Endodermal cell (in vitro differentiated cells): ENCODE data around the gene KCNMA1. TPM values are rescaled to one million over a fixed set of nuclear protein-coding genes. Genes with fewer than 3 reads are reported as not detected.

Experiments used
- DNase-seq: peaks from one replicate; pipeline ENCODE4 v3.0.0-alpha.2; 2017
- H3K27ac ChIP-seq: 2 replicates; pipeline ENCODE4 v1.5.1; 2013; ENCODE audit warnings: mild to moderate bottlenecking, low read depth, low read length, moderate library complexity
- H3K27me3 ChIP-seq: 2 replicates; pipeline ENCODE4 v1.6.1; 2013; ENCODE audit warnings: mild to moderate bottlenecking, low read length, moderate library complexity; ENCODE audit not compliant: insufficient read depth, control insufficient read depth, poor library complexity, severe bottlenecking
- H3K36me3 ChIP-seq: 2 replicates; pipeline ENCODE4 v1.7.0; 2013; ENCODE audit warnings: mild to moderate bottlenecking, low read length, moderate library complexity; ENCODE audit not compliant: control insufficient read depth, insufficient read depth
- H3K4me1 ChIP-seq: one replicate; pipeline ENCODE4 v1.7.0; 2013; ENCODE audit warnings: low read length; ENCODE audit not compliant: control insufficient read depth, insufficient read depth
- H3K4me3 ChIP-seq: 2 replicates; pipeline ENCODE4 v1.5.1; 2013; ENCODE audit warnings: mild to moderate bottlenecking, low read length, moderate library complexity
- H3K9ac ChIP-seq: 2 replicates; pipeline ENCODE4 v1.6.1; 2013; ENCODE audit warnings: mild to moderate bottlenecking, low read length, moderate library complexity; ENCODE audit not compliant: poor library complexity, severe bottlenecking; ENCODE audit errors: extremely low read depth
- H3K9me3 ChIP-seq: 2 replicates; pipeline ENCODE4 v1.6.1; 2013; ENCODE audit warnings: mild to moderate bottlenecking, low read length, moderate library complexity; ENCODE audit not compliant: control insufficient read depth
- H3K27ac Mint-ChIP-seq: 2 replicates; pipeline ENCODE4 v1.8.0; 2020; ENCODE audit warnings: mixed read lengths
- H3K27me3 Mint-ChIP-seq: 2 replicates; pipeline ENCODE4 v1.8.0; 2021; ENCODE audit warnings: mild to moderate bottlenecking, mixed read lengths; ENCODE audit not compliant: insufficient read depth
- H3K36me3 Mint-ChIP-seq: 2 replicates; pipeline ENCODE4 v1.8.0; 2020; ENCODE audit warnings: low read depth, mixed read lengths
- H3K4me1 Mint-ChIP-seq: 2 replicates; pipeline ENCODE4 v1.8.0; 2020; ENCODE audit warnings: mixed read lengths
- H3K4me3 Mint-ChIP-seq: 2 replicates; pipeline ENCODE4 v1.8.0; 2020; ENCODE audit warnings: mild to moderate bottlenecking, moderate library complexity, mixed read lengths
- H3K9me3 Mint-ChIP-seq: 2 replicates; pipeline ENCODE4 v1.8.0; 2020; ENCODE audit warnings: mild to moderate bottlenecking, mixed read lengths
- WGBS, 2 experiments: methylation state at CpG; one replicate each; pipeline versions ENCODE4 v1.1.5 to v1.1.7; 2013; ENCODE audit warnings: missing lambda C conversion rate in 2 of 2, mixed read lengths in 1 of 2; ENCODE audit not compliant: insufficient coverage in 1 of 2, insufficient read length in 1 of 2; 5-methylcytosine and 5-hydroxymethylcytosine counted together
- total RNA-seq, 2 donors: library from RNA; stranded (reverse); fragmentation: NEBNext Ultra II Directional in 1 of 2; extraction: Animal tissue kit (Norgen Biotek cat#: 25700) in 1 of 2; gene quantifications; 2 replicates in 1 of 2; 3 replicates in 1 of 2; pipeline ENCODE4 v1.2.1, GENCODE V29; 2021
- TF ChIP-seq, protein P1 (sequence below): fragments of 200-600 bp; sonication (generic); conservative IDR thresholded peaks from 2 replicates; pipeline ENCODE4 v1.5.0; 2021; ENCODE audit warnings: antibody characterized with exemption, mild to moderate bottlenecking

KCNMA1 gene
- total RNA-seq, 2 donors from 2014 or later: 0.55 to 1.3 TPM

DNA sequence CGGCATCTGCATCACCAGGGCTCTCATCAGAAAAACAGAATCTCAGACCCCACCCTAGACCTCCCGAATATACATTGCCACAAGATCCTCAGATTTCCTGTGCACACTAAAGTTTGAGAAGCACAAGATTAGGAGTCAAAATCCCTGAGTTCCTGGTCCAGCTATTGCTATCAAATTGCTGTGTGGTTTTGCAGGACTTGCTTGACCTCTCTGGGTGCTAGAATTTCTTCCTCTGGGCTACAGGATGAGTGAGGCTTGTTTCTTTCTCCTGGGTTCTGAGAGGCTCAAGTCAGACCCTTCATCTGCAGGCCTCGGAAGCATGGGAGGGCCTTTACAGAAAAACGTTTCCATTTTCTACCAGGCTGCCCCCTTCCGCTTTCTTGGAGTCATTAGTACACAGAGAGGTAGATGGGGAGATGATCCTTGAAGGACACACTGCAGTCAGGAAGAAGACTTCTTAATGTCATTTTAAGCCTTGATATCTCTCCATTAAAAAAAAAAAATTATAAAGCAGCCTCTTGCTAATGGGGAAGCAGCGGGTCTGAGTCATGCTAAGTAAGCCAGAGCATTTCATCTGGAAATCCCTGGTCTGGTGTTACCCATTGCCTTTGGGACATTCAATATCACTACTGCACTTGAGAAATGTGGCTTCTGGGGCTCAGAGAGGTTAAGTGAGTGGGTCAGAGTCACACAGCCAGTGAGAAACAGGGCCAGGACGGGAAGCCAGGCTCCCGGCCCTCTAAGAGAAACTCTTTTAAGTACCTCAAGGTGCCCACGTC lies 173.5 kb downstream of the KCNMA1 start:
- DNase-seq: no peak
- H3K36me3 Mint-ChIP-seq: no peaks in the 10 kb centered on the region
- H3K27me3 Mint-ChIP-seq: no peaks in the 10 kb centered on the region
- no peak overlapping the region for H3K27ac ChIP-seq
- no peaks in the 10 kb centered on the region for H3K9me3 Mint-ChIP-seq
- no peaks in the 10 kb centered on the region for H3K27me3 ChIP-seq
- H3K36me3 ChIP-seq: no peaks in the 10 kb centered on the region
- peaks cover 18% of the 10 kb centered on the region for H3K4me1 Mint-ChIP-seq
- no peak overlapping the region for H3K27ac Mint-ChIP-seq
- no peak overlapping the region for H3K9ac ChIP-seq
- 87 to 98% methylated on average over 9 of the region's 9 CpGs for WGBS, 2 experiments
- H3K4me3 Mint-ChIP-seq: no peak overlapping the region
- no peak overlapping the region for H3K4me3 ChIP-seq
- TF ChIP-seq, protein P1, sequence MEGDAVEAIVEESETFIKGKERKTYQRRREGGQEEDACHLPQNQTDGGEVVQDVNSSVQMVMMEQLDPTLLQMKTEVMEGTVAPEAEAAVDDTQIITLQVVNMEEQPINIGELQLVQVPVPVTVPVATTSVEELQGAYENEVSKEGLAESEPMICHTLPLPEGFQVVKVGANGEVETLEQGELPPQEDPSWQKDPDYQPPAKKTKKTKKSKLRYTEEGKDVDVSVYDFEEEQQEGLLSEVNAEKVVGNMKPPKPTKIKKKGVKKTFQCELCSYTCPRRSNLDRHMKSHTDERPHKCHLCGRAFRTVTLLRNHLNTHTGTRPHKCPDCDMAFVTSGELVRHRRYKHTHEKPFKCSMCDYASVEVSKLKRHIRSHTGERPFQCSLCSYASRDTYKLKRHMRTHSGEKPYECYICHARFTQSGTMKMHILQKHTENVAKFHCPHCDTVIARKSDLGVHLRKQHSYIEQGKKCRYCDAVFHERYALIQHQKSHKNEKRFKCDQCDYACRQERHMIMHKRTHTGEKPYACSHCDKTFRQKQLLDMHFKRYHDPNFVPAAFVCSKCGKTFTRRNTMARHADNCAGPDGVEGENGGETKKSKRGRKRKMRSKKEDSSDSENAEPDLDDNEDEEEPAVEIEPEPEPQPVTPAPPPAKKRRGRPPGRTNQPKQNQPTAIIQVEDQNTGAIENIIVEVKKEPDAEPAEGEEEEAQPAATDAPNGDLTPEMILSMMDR: no peak
- peaks cover 6% of the 10 kb centered on the region for H3K4me1 ChIP-seq
- no peaks in the 10 kb centered on the region for H3K9me3 ChIP-seq

DNA sequence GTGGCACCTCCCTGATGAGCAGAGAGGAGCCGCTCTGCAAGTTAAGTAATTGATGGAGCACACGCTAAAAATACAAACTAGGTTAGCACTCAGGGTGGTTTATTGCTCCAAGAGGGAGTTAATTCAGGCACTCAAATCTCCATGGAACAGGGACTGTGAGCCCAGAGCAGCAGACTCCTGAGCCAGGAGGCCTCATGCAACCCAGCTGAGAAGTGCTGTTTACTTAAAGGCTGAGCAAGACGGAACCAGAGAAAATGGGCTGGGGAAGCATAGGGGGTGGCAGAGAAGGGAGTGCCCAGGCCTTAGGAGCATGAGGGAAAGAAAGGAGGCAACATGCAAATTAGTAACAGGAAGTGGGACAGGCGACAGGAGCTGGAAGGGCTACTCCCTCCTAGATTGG lies 174.1 kb downstream of the KCNMA1 start:
- Mint-ChIP-seq H3K36me3 (no peaks in the 10 kb centered on the region), H3K27me3 (no peaks in the 10 kb centered on the region), H3K4me3 (no peak overlapping the region), H3K4me1 (peaks cover 18% of the 10 kb centered on the region), H3K9me3 (no peaks in the 10 kb centered on the region), H3K27ac (no peak overlapping the region)
- H3K4me1 ChIP-seq: peaks cover 6% of the 10 kb centered on the region
- H3K27ac ChIP-seq: no peak overlapping the region
- H3K9me3 ChIP-seq: no peaks in the 10 kb centered on the region
- TF ChIP-seq, protein P1: no peak
- H3K36me3 ChIP-seq: no peaks in the 10 kb centered on the region
- WGBS, 2 experiments: 52% methylated on average over 4 of the region's 4 CpGs
- DNase-seq: no peak
- no peak overlapping the region for H3K4me3 ChIP-seq
- no peak overlapping the region for H3K9ac ChIP-seq
- H3K27me3 ChIP-seq: no peaks in the 10 kb centered on the region

DNA sequence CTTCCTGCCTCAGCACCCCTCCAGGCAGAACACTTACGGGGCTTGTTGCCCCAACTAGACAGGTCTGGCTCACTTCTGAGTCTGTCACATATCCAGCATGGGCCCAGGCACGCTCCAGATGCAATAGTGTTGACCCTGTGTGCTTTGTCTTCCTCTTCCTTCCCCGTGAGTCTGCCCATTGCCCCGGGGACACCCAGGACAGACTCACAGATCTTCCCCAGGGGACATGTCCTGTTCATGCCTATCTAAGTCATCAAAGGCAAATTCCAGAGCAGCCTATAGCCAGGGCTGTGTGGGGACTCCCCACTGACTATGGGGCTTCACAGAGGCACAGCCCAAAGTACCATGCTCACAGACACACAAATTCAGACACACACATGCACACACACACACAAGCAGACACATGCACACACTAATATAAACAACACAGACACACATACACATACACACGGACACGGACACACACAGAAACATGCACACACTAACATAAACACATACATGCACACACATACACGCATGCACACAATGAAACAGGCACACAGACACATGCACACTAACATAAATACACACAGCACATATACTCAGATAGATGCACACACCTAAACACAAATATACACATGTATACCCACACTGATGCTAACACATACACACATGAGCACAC lies 175.8 kb downstream of the KCNMA1 start:
- Mint-ChIP-seq H3K4me3 (no peak overlapping the region), H3K4me1 (peaks cover 22% of the 10 kb centered on the region), H3K27me3 (no peaks in the 10 kb centered on the region), H3K27ac (no peak overlapping the region), H3K9me3 (no peaks in the 10 kb centered on the region), H3K36me3 (no peaks in the 10 kb centered on the region)
- WGBS, 2 experiments: 90 to 94% methylated on average over 2 to 7 of the region's 7 CpGs
- no peaks in the 10 kb centered on the region for H3K9me3 ChIP-seq
- no peaks in the 10 kb centered on the region for H3K36me3 ChIP-seq
- TF ChIP-seq, protein P1: no peak
- no peak for DNase-seq
- H3K9ac ChIP-seq: no peak overlapping the region
- no peak overlapping the region for H3K27ac ChIP-seq
- no peaks in the 10 kb centered on the region for H3K27me3 ChIP-seq
- peaks cover 6% of the 10 kb centered on the region for H3K4me1 ChIP-seq
- H3K4me3 ChIP-seq: no peak overlapping the region
